Measurements from ENCODE around the gene CPA1. TPM values are rescaled to one million over a fixed set of nuclear protein-coding genes. Genes with fewer than 3 reads are reported as not detected.

The CPA1 gene
- total RNA-seq (10 to 100 TPM in 1 of 2 donors, under 1 TPM in 1; 0.80 to 12.5 TPM), polyA plus RNA-seq (under 1 TPM; 0.31 to 0.66 TPM)
- long read RNA-seq, donor 1: 0 reads
- long read RNA-seq, donor 2: 0 reads
- long read RNA-seq, donor 3: 0 reads
- long read RNA-seq, donor 4, partial matches to known transcripts: 18 of 18 reads
- long read RNA-seq, donor 4, other reads (novel, unspliced or antisense): 0 of 18 reads
- long read RNA-seq, donor 5: 0 reads

DNA sequence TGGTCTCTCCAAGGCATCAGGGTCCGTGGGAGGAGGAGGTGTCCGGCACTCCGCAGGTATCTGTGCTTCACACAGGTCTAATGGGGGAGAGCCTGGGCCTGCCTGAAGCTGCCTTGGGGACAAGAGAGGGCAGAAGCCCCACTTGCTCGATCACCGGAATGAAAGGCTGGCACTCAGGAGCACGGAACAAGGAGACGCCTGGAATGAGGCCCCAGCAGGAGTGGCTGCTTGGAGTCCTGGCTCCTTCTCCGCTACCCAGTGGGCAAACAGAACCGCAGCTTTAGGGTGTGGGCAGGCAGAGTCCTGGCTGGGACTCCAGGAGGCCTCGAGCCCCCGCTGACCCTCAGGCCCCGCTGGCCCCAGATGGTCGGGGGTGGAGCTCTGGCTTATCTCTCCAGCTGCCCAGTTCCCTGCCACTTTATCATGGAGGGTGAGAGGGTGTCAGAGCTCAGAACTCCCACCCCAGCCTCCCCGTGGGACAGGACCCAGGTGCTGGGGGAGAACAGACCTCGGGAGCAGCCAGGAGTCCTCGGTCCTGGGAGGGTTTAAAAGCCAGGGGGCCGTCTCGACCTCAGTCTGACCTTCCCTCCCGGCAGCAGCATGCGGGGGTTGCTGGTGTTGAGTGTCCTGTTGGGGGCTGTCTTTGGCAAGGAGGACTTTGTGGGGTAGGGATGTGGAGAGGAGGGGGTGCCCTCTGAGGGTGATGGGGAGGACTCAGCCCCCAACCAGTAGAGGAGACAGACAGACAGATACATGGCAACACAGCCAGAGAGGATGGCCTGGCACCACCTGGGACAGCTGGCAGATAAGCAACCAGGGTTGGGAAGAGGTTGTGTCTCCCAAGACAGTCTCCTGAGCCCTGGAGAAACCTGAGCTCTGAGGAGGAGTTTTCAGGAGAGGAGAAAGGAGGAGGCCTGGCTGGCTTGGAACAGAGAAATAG, at the start of gene CPA1:
TSS of gene CPA1 (plus strand) at position 574 of the 940 bp plus-strand sequence. CDS start at position 601, 27 bp downstream.
- no peaks in the 10 kb centered on the region for H3K36me3 ChIP-seq (ENCODE audit: control insufficient read depth in 4 of 4, insufficient read depth in 4 of 4, low read length in 4 of 4)
- ATAC-seq (ENCODE audit: insufficient read depth, low FRiP score) (peak; percentile 16), DNase-seq (peak in 2 of 3 donors; percentile 49 to 57)
- TF ChIP-seq, protein P1, sequence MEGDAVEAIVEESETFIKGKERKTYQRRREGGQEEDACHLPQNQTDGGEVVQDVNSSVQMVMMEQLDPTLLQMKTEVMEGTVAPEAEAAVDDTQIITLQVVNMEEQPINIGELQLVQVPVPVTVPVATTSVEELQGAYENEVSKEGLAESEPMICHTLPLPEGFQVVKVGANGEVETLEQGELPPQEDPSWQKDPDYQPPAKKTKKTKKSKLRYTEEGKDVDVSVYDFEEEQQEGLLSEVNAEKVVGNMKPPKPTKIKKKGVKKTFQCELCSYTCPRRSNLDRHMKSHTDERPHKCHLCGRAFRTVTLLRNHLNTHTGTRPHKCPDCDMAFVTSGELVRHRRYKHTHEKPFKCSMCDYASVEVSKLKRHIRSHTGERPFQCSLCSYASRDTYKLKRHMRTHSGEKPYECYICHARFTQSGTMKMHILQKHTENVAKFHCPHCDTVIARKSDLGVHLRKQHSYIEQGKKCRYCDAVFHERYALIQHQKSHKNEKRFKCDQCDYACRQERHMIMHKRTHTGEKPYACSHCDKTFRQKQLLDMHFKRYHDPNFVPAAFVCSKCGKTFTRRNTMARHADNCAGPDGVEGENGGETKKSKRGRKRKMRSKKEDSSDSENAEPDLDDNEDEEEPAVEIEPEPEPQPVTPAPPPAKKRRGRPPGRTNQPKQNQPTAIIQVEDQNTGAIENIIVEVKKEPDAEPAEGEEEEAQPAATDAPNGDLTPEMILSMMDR (IDR thresholded peaks at IDR 0.05; ENCODE audit: control extremely low read depth, extremely low read depth): no peak
- H3K9me3 ChIP-seq (ENCODE audit: control insufficient read depth in 4 of 4, insufficient read depth in 3 of 4, low read length in 3 of 4): peaks cover 0 to 4% (median 0%) of the 10 kb centered on the region in 4 donors
- no peak within 1 kb of the TSS for H3K27ac ChIP-seq (ENCODE audit: low read depth in 1 of 2, low read length in 1 of 2)
- WGBS, 2 donors: 52 to 80% methylated on average over 20 of the region's 20 CpGs
- H3K9ac ChIP-seq (ENCODE audit: insufficient read depth in 1 of 2, low read length in 2 of 2): no peak within 1 kb of the TSS
- H3K4me1 ChIP-seq (ENCODE audit: control insufficient read depth in 5 of 5, insufficient read depth in 5 of 5, low read length in 5 of 5): peaks cover 0 to 20% (median 9%) of the 10 kb centered on the region in 5 donors
- no peak within 1 kb of the TSS for H3K4me3 ChIP-seq
- H3K27me3 ChIP-seq (ENCODE audit: control insufficient read depth in 3 of 3, insufficient read depth in 3 of 3, low read length in 2 of 3): no peaks in the 10 kb centered on the region

GRCh38 chr7:130332259-130333053, 47.8 kb upstream of the CPA1 start:
- Histone ChIP-seq H3K9me3 (ENCODE audit: control insufficient read depth in 4 of 4, insufficient read depth in 3 of 4, low read length in 3 of 4) (no peaks in the 10 kb centered on the region), H3K4me3 (no peak overlapping the region), H3K27ac (ENCODE audit: low read depth in 1 of 2, low read length in 1 of 2) (no peak overlapping the region), H3K9ac (ENCODE audit: insufficient read depth in 1 of 2, low read length in 2 of 2) (no peak overlapping the region), H3K4me1 (ENCODE audit: control insufficient read depth in 5 of 5, insufficient read depth in 5 of 5, low read length in 5 of 5) (peaks cover 0 to 10% (median 0%) of the 10 kb centered on the region in 5 donors), H3K27me3 (ENCODE audit: control insufficient read depth in 3 of 3, insufficient read depth in 3 of 3, low read length in 2 of 3) (no peaks in the 10 kb centered on the region), H3K36me3 (ENCODE audit: control insufficient read depth in 4 of 4, insufficient read depth in 4 of 4, low read length in 4 of 4) (no peaks in the 10 kb centered on the region)
- 96 to 97% methylated on average over 4 of the region's 4 CpGs for WGBS, 2 donors
- ATAC-seq (ENCODE audit: insufficient read depth, low FRiP score) (no peak), DNase-seq (no peak)
- TF ChIP-seq, protein P1 (IDR thresholded peaks at IDR 0.05; ENCODE audit: control extremely low read depth, extremely low read depth): no peak

DNA sequence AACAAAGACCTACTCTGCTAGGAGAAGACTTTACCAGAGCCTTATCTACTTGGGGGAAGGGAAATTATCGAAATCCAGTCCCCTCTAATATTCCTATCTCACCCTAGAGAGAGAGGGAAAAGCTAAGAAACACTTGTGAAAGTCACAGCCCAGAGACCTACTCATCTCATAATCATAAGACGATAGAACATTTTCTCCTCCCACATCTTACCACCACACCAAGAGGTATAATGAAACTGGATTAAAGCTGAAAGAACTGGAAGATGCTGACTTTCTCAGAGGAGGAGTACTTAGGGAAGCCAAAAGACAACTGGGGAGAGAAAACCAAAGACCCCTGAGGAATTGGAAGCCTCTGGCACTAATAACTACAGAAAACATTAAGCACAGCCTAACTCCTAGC, 46.5 kb upstream of the CPA1 start:
- no peak overlapping the region for H3K27ac ChIP-seq (ENCODE audit: low read depth in 1 of 2, low read length in 1 of 2)
- DNase-seq (no peak), ATAC-seq (ENCODE audit: insufficient read depth, low FRiP score) (no peak)
- H3K36me3 ChIP-seq (ENCODE audit: control insufficient read depth in 4 of 4, insufficient read depth in 4 of 4, low read length in 4 of 4): no peaks in the 10 kb centered on the region
- H3K9me3 ChIP-seq (ENCODE audit: control insufficient read depth in 4 of 4, insufficient read depth in 3 of 4, low read length in 3 of 4): no peaks in the 10 kb centered on the region
- TF ChIP-seq, protein P1 (IDR thresholded peaks at IDR 0.05; ENCODE audit: control extremely low read depth, extremely low read depth): no peak
- H3K4me1 ChIP-seq (ENCODE audit: control insufficient read depth in 5 of 5, insufficient read depth in 5 of 5, low read length in 5 of 5): peaks cover 0 to 10% (median 0%) of the 10 kb centered on the region in 5 donors
- 81 to 83% methylated on average over 2 of the region's 2 CpGs for whole genome bisulfite sequencing, 2 donors
- no peak overlapping the region for H3K9ac ChIP-seq (ENCODE audit: insufficient read depth in 1 of 2, low read length in 2 of 2)
- H3K27me3 ChIP-seq (ENCODE audit: control insufficient read depth in 3 of 3, insufficient read depth in 3 of 3, low read length in 2 of 3): no peaks in the 10 kb centered on the region
- no peak overlapping the region for H3K4me3 ChIP-seq
